GM12878 (cell line): Measurements from ENCODE around the gene LRRC3. TPM values are rescaled to one million over a fixed set of nuclear protein-coding genes. Genes with fewer than 3 reads are reported as not detected.

Experiments used
- ATAC-seq: fragments of 200-7000 bp; cut with Tn5 transposase; 3 replicates; pipeline ENCODE4 v1.9.1; 2020; ENCODE audit warnings: mild to moderate bottlenecking, moderate library complexity
- BruUV-seq: library from RNA; stranded (reverse); fragments of 400-500 nt; replicated peaks from 2 replicates; lab custom pipeline; 2021; lab: Mats Ljungman, UMichigan
- CTCF ChIA-PET: fragments of 300-600 bp; sonication (Branson Sonifier 250); formaldehyde crosslinking; extraction: SDS; loops from one replicate; lab custom pipeline; 2021; ENCODE audit warnings: inconsistent platforms; lab: Yijun Ruan, JAX
- POLR2A ChIA-PET: fragments of 350-600 bp; formaldehyde crosslinking; extraction: SDS; loops from one replicate; lab custom pipeline; 2021; ENCODE audit warnings: inconsistent platforms; lab: Charles Lee
- RAD21 ChIA-PET: fragments of 300-600 bp; sonication (Branson Sonifier 250); formaldehyde crosslinking; loops from one replicate; lab custom pipeline; 2023; ENCODE audit warnings: antibody characterized with exemption; ENCODE audit not compliant: unreplicated experiment; lab: Charles Lee
- SMC1A ChIA-PET: fragments of 300-600 bp; sonication (Branson Sonifier 250); formaldehyde crosslinking; loops from one replicate; lab custom pipeline; 2023; ENCODE audit not compliant: unreplicated experiment, uncharacterized antibody; lab: Charles Lee
- DNase-seq: peaks from one replicate; pipeline ENCODE4 v3.0.0-alpha.2; 2011; ENCODE audit warnings: low read depth, low spot score
- FAIRE-seq: peaks from 3 replicates; lab custom pipeline; 2011; peaks lifted over from hg19 to GRCh38; lab: Jason Lieb, UNC
- H2AFZ ChIP-seq: 2 replicates; pipeline ENCODE4 v1.6.0; 2011; ENCODE audit warnings: low read depth, low read length, control low read depth; ENCODE audit not compliant: control insufficient read depth
- H3K27ac ChIP-seq: 2 replicates; pipeline ENCODE4 v1.5.1; 2011; ENCODE audit warnings: control low read depth; ENCODE audit not compliant: control insufficient read depth, insufficient read depth
- H3K27me3 ChIP-seq, 2 experiments: replicated peaks in 1 of 2; 2 replicates each; pipeline versions ENCODE4 v1.6.0 to v1.6.1; 2011; ENCODE audit warnings: low read length in 1 of 2; ENCODE audit not compliant: control insufficient read depth in 2 of 2, insufficient read depth in 2 of 2
- H3K36me3 ChIP-seq, 2 experiments: 2 replicates each; pipeline ENCODE4 v1.5.1; 2011; ENCODE audit warnings: low read length in 1 of 2; ENCODE audit not compliant: control insufficient read depth in 2 of 2, insufficient read depth in 2 of 2
- H3K4me1 ChIP-seq: 2 replicates; pipeline ENCODE4 v1.6.1; 2011; ENCODE audit warnings: mild to moderate bottlenecking, low read length, moderate library complexity, mixed read lengths; ENCODE audit not compliant: control insufficient read depth, insufficient read depth
- H3K4me2 ChIP-seq: 2 replicates; pipeline ENCODE4 v1.6.0; 2011; ENCODE audit warnings: control low read depth; ENCODE audit not compliant: control insufficient read depth, insufficient read depth
- H3K4me3 ChIP-seq: fragments of 200-600 bp; sonication (generic); 2 replicates; pipeline ENCODE4 v1.5.1; 2016
- H3K79me2 ChIP-seq: 2 replicates; pipeline ENCODE4 v1.6.0; 2011; ENCODE audit warnings: low read length; ENCODE audit not compliant: control insufficient read depth, insufficient read depth
- H3K9ac ChIP-seq: 2 replicates; pipeline ENCODE4 v1.8.0; 2011; ENCODE audit warnings: low read length, control low read depth, mixed read lengths; ENCODE audit not compliant: control insufficient read depth, insufficient read depth
- H3K9me3 ChIP-seq: replicated peaks from 3 replicates; pipeline ENCODE4 v1.5.1; 2011; ENCODE audit warnings: mild to moderate bottlenecking, low read length; ENCODE audit not compliant: control insufficient read depth, insufficient read depth
- H4K20me1 ChIP-seq: 2 replicates; pipeline ENCODE4 v1.6.0; 2011; ENCODE audit not compliant: control insufficient read depth, insufficient read depth
- JUNB ChIP-seq: IDR thresholded peaks from 2 replicates; pipeline ENCODE4 v1.6.1; 2016; ENCODE audit warnings: antibody characterized with exemption, mild to moderate bottlenecking
- KAT2A ChIP-seq: conservative IDR thresholded peaks from 2 replicates; pipeline ENCODE4 v1.6.1; 2011; ENCODE audit warnings: low read depth, low read length; ENCODE audit not compliant: control insufficient read depth
- LARP7 ChIP-seq: fragments of 450-650 bp; IDR thresholded peaks from 2 replicates; pipeline ENCODE4 v1.6.1; 2017; ENCODE audit warnings: mild to moderate bottlenecking
- PML ChIP-seq: IDR thresholded peaks from 2 replicates; pipeline ENCODE4 v1.6.1; 2012; ENCODE audit warnings: low read length, inconsistent platforms
- SIN3A ChIP-seq: IDR thresholded peaks from 2 replicates; pipeline ENCODE4 v1.6.1; 2012; ENCODE audit warnings: low read depth, low read length, improper control_type of control experiment
- SPI1 ChIP-seq: IDR thresholded peaks from 2 replicates; pipeline ENCODE4 v1.6.1; 2011; ENCODE audit warnings: low read depth, mild to moderate bottlenecking, low read length, moderate library complexity, borderline replicate concordance; ENCODE audit not compliant: insufficient read depth
- SREBF2 ChIP-seq: IDR thresholded peaks from 2 replicates; pipeline ENCODE4 v1.6.1; 2012; ENCODE audit warnings: mild to moderate bottlenecking, low read length
- YY1 ChIP-seq: IDR thresholded peaks from 2 replicates; pipeline ENCODE4 v1.6.1; 2011; ENCODE audit warnings: low read depth, mild to moderate bottlenecking, low read length
- WGBS: methylation state at CpG from one replicate; pipeline ENCODE4 v1.1.6; 2016; ENCODE audit warnings: low lambda C conversion rate; ENCODE audit not compliant: insufficient replicate concordance, insufficient coverage; ENCODE audit errors: missing lambda C conversion rate; 5-methylcytosine and 5-hydroxymethylcytosine counted together
- in situ Hi-C: fragments of 300-500 bp; cut with MboI; formaldehyde crosslinking; loops from 9 replicates; pipeline ENCODE4 v1.14.3; 2018; ENCODE audit warnings: mixed read lengths
- intact Hi-C: fragments of 100-400 bp; cut with micrococcal nuclease; formaldehyde crosslinking; loops from one replicate; pipeline ENCODE4 v1.14.2; 2022; ENCODE audit not compliant: unreplicated experiment
- polyA plus RNA-seq, 11 experiments: library from polyadenylated mRNA; depleted of rRNA in 4 of 11; unstranded in 6 of 11; stranded (reverse) in 5 of 11; fragments of >200 nt; fragmentation: Nextera tagmentation in 4 of 11; fragmentation: Illumina TruSeq in 1 of 11; extraction: Ambion mirVana in 4 of 11; extraction: Trizol in 1 of 11; gene quantifications; 1 replicate in 1 of 11; 2 replicates in 10 of 11; pipeline versions ENCODE4 v1.2.1 to v1.2.3, GENCODE V29; 2011 to 2016; ENCODE audit warnings: inconsistent platforms in 2 of 11, missing spikeins in 2 of 11, low read depth in 1 of 11
- total RNA-seq, 4 experiments: library from RNA; depleted of rRNA in 3 of 4; stranded (reverse); fragments of >200 nt in 3 of 4; fragmentation: Illumina TruSeq in 1 of 4; extraction: Trizol in 1 of 4; gene quantifications; 2 replicates each; pipeline versions ENCODE4 v1.2.1 to v1.2.3, GENCODE V29; 2013 to 2021
- TF ChIP-seq, protein P1 (sequence below): fragments of 450-650 bp; IDR thresholded peaks from 2 replicates; pipeline ENCODE4 v1.6.1; 2018; ENCODE audit warnings: borderline replicate concordance, mild to moderate bottlenecking; ENCODE audit not compliant: partially characterized antibody

The LRRC3 gene
- total and polyA plus RNA-seq, 10 of the 15 experiments (the other 5 are each of a cell fraction or from before 2014, with no cell fraction given) = 0.02 to 0.31 (median 0.09) TPM; not detected in 1

DNA sequence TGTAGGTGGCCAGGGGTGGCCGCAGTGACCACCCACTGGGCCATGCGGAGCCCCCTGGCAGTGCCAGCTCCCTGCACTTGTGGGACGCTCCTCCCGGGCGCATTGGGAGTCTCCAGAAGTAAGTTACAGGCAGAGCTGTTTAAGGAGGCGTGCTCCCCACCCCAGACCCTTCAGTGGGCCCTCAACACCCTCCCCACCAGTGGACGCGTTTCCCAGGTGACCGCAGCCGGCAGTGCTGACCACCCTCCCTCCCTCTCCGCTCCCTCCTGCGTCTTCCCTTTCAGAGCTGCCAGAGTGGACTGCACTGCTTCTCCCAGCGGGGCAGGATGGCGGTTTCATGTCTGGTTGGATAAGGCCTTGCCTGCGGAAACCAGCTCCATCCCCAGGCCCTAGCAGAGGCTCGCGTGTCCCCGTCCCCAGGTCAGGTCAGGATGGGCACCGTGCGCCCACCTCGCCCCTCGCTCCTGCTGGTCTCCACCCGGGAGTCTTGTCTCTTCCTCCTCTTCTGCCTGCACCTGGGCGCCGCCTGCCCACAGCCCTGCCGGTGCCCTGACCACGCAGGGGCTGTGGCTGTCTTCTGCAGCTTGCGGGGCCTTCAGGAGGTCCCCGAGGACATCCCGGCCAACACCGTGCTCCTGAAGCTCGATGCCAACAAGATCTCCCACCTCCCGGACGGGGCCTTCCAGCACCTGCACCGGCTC, 1.1 kb downstream of the LRRC3 start:
- no TSS peak for BruUV-seq
- SMC1A ChIA-PET = no interaction called here
- H3K9me3 ChIP-seq = no peaks in the 10 kb centered on the region; the same call in 2 of the 3 replicates
- no peak overlapping the region for H3K9ac ChIP-seq
- no peaks in the 10 kb centered on the region for H3K36me3 ChIP-seq
- no peaks in the 10 kb centered on the region for H3K27me3 ChIP-seq
- no peaks in the 10 kb centered on the region for H4K20me1 ChIP-seq
- H3K4me3 ChIP-seq = no peak overlapping the region
- in situ Hi-C loops (no loop called here), intact Hi-C loops (no loop called here)
- peak overlapping the region; percentile 44; the same call in 1 of the 2 replicates for H3K4me2 ChIP-seq
- no peak for TF ChIP-seq JUNB
- TF ChIP-seq, protein P1, sequence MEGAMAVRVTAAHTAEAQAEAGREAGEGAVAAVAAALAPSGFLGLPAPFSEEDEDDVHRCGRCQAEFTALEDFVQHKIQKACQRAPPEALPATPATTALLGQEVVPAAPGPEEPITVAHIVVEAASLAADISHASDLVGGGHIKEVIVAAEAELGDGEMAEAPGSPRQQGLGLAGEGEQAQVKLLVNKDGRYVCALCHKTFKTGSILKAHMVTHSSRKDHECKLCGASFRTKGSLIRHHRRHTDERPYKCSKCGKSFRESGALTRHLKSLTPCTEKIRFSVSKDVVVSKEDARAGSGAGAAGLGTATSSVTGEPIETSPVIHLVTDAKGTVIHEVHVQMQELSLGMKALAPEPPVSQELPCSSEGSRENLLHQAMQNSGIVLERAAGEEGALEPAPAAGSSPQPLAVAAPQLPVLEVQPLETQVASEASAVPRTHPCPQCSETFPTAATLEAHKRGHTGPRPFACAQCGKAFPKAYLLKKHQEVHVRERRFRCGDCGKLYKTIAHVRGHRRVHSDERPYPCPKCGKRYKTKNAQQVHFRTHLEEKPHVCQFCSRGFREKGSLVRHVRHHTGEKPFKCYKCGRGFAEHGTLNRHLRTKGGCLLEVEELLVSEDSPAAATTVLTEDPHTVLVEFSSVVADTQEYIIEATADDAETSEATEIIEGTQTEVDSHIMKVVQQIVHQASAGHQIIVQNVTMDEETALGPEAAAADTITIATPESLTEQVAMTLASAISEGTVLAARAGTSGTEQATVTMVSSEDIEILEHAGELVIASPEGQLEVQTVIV = no peak
- TF ChIP-seq SPI1 = no peak
- TF ChIP-seq KAT2A = no peak
- TF ChIP-seq SIN3A = no peak
- no peak for TF ChIP-seq YY1
- TF ChIP-seq SREBF2 = no peak
- no peak for TF ChIP-seq LARP7
- no peak for TF ChIP-seq PML
- H3K79me2 ChIP-seq = no peaks in the 10 kb centered on the region
- H3K4me1 ChIP-seq = no peaks in the 10 kb centered on the region
- no peak overlapping the region for H2AFZ ChIP-seq
- ATAC-seq (no peak), FAIRE-seq (no peak), DNase-seq (no peak)
- H3K27ac ChIP-seq = no peak overlapping the region
- POLR2A ChIA-PET = no interaction called here
- WGBS = 79% methylated on average over 35 of the region's 35 CpGs
- RAD21 ChIA-PET = no interaction called here
- CTCF ChIA-PET = no interaction called here
